Astrocyte (in vitro differentiated cells and primary cell): ENCODE data around the gene GCNA. TPM values are rescaled to one million over a fixed set of nuclear protein-coding genes. Genes with fewer than 3 reads are reported as not detected.

Experiments
- DNase-seq: peaks from one replicate; pipeline ENCODE4 v3.0.0-alpha.2; 2010; ENCODE audit warnings: low read depth
- FAIRE-seq: peaks from 2 replicates; lab custom pipeline; 2011; peaks lifted over from hg19 to GRCh38; lab: Jason Lieb, UNC
- H2AFZ ChIP-seq: 2 replicates; pipeline ENCODE4 v1.6.0; 2012; ENCODE audit warnings: low read depth, low read length, inconsistent platforms
- H3K27ac ChIP-seq: 2 replicates; pipeline ENCODE4 v1.5.1; 2011; ENCODE audit warnings: low read depth, low read length, inconsistent platforms
- H3K27me3 ChIP-seq: 2 replicates; pipeline ENCODE4 v1.6.0; 2011; ENCODE audit warnings: low read length, inconsistent platforms; ENCODE audit not compliant: insufficient read depth
- H3K36me3 ChIP-seq: 2 replicates; pipeline ENCODE4 v1.5.1; 2011; ENCODE audit warnings: low read length, inconsistent platforms; ENCODE audit not compliant: insufficient read depth
- H3K4me1 ChIP-seq: 2 replicates; pipeline ENCODE4 v1.5.1; 2011; ENCODE audit warnings: low read length, inconsistent platforms; ENCODE audit not compliant: insufficient read depth
- H3K4me2 ChIP-seq: 2 replicates; pipeline ENCODE4 v1.6.0; 2012; ENCODE audit warnings: low read length, inconsistent platforms
- H3K4me3 ChIP-seq: 2 replicates; pipeline ENCODE4 v1.5.1; 2011; ENCODE audit warnings: low read depth, mild to moderate bottlenecking, low read length, inconsistent platforms; ENCODE audit not compliant: insufficient read depth
- H3K79me2 ChIP-seq: 2 replicates; pipeline ENCODE4 v1.6.0; 2012; ENCODE audit warnings: mild to moderate bottlenecking, low read length, inconsistent platforms; ENCODE audit not compliant: insufficient read depth
- H3K9ac ChIP-seq: 2 replicates; pipeline ENCODE4 v1.6.0; 2012; ENCODE audit warnings: mild to moderate bottlenecking, low read length, inconsistent platforms
- H3K9me3 ChIP-seq: 2 replicates; pipeline ENCODE4 v1.5.1; 2012; ENCODE audit warnings: low read depth, mild to moderate bottlenecking, low read length, inconsistent platforms; ENCODE audit not compliant: insufficient read depth
- H4K20me1 ChIP-seq: 2 replicates; pipeline ENCODE4 v1.6.0; 2012; ENCODE audit warnings: low read length, inconsistent platforms; ENCODE audit not compliant: insufficient read depth
- H3K27ac Mint-ChIP-seq: one replicate; pipeline ENCODE4 v1.8.0; 2021; ENCODE audit warnings: mild to moderate bottlenecking, mixed read lengths; ENCODE audit not compliant: unreplicated experiment
- H3K27me3 Mint-ChIP-seq: one replicate; pipeline ENCODE4 v1.8.0; 2021; ENCODE audit warnings: low read depth, mixed read lengths; ENCODE audit not compliant: unreplicated experiment
- H3K36me3 Mint-ChIP-seq: one replicate; pipeline ENCODE4 v1.8.0; 2021; ENCODE audit warnings: low read depth, mixed read lengths; ENCODE audit not compliant: unreplicated experiment
- H3K4me1 Mint-ChIP-seq: one replicate; pipeline ENCODE4 v1.8.0; 2021; ENCODE audit warnings: low read depth, mixed read lengths; ENCODE audit not compliant: unreplicated experiment
- H3K4me3 Mint-ChIP-seq: one replicate; pipeline ENCODE4 v1.8.0; 2021; ENCODE audit warnings: mild to moderate bottlenecking, moderate library complexity, mixed read lengths; ENCODE audit not compliant: unreplicated experiment
- H3K9me3 Mint-ChIP-seq: one replicate; pipeline ENCODE4 v1.8.0; 2021; ENCODE audit warnings: mild to moderate bottlenecking, mixed read lengths; ENCODE audit not compliant: unreplicated experiment
- CTCF ChIP-seq: IDR thresholded peaks from 2 replicates; pipeline ENCODE4 v1.5.1; 2011; ENCODE audit warnings: low read depth, mild to moderate bottlenecking, inconsistent platforms, low read length, moderate library complexity; ENCODE audit not compliant: insufficient read depth
- EZH2 ChIP-seq: IDR thresholded peaks from 2 replicates; pipeline ENCODE4 v1.6.1; 2012; ENCODE audit warnings: mild to moderate bottlenecking, low read length, inconsistent platforms; ENCODE audit not compliant: insufficient read depth
- total RNA-seq: library from RNA; stranded (reverse); gene quantifications from 2 replicates; pipeline ENCODE4 v1.2.1, GENCODE V29; 2021

GCNA gene
- total RNA-seq, 1 donor from 2014 or later: 2.2 TPM

GRCh38 chrX:71632923-71633657 lies 54.9 kb downstream of the GCNA start:
- Mint-ChIP-seq H3K4me1 (peaks cover 2% of the 10 kb centered on the region), H3K9me3 (no peaks in the 10 kb centered on the region), H3K4me3 (no peak overlapping the region), H3K27me3 (no peaks in the 10 kb centered on the region), H3K36me3 (peaks cover 4% of the 10 kb centered on the region), H3K27ac (no peak overlapping the region)
- Histone ChIP-seq H3K9me3 (no peaks in the 10 kb centered on the region), H2AFZ (no peak overlapping the region), H3K27me3 (no peaks in the 10 kb centered on the region), H4K20me1 (no peaks in the 10 kb centered on the region), H3K4me3 (no peak overlapping the region), H3K4me2 (no peak overlapping the region), H3K4me1 (peaks cover 10% of the 10 kb centered on the region), H3K79me2 (no peaks in the 10 kb centered on the region), H3K9ac (no peak overlapping the region), H3K27ac (no peak overlapping the region), H3K36me3 (no peaks in the 10 kb centered on the region)
- FAIRE-seq (no peak), DNase-seq (no peak)
- TF ChIP-seq CTCF (no peak), EZH2 (no peak)

- no peaks in the 10 kb centered on the region for H4K20me1 ChIP-seq
- no peaks in the 10 kb centered on the region for H3K9me3 Mint-ChIP-seq
- FAIRE-seq: no peak
Measured at GRCh38 chrX:71634366-71634765, 56.1 kb downstream of the GCNA start.

More at GRCh38 chrX:71634366-71634765, 56.1 kb downstream of the GCNA start:
- peaks cover 2% of the 10 kb centered on the region for H3K4me1 Mint-ChIP-seq
- no peak overlapping the region for H3K4me3 Mint-ChIP-seq
- no peaks in the 10 kb centered on the region for H3K9me3 ChIP-seq
- H3K27me3 Mint-ChIP-seq: no peaks in the 10 kb centered on the region
- H3K79me2 ChIP-seq: no peaks in the 10 kb centered on the region
- no peak overlapping the region for H2AFZ ChIP-seq
- H3K4me3 ChIP-seq: no peak overlapping the region
- DNase-seq: no peak
- H3K4me2 ChIP-seq: no peak overlapping the region
- peaks cover 10% of the 10 kb centered on the region for H3K4me1 ChIP-seq
- no peaks in the 10 kb centered on the region for H3K36me3 ChIP-seq
- no peak overlapping the region for H3K27ac Mint-ChIP-seq
- no peaks in the 10 kb centered on the region for H3K27me3 ChIP-seq
- peaks cover 4% of the 10 kb centered on the region for H3K36me3 Mint-ChIP-seq
- TF ChIP-seq CTCF (no peak), EZH2 (no peak)
- H3K27ac ChIP-seq: no peak overlapping the region
- H3K9ac ChIP-seq: no peak overlapping the region
